ENCODE results near the gene IRF9.

IRF9 gene

DNA sequence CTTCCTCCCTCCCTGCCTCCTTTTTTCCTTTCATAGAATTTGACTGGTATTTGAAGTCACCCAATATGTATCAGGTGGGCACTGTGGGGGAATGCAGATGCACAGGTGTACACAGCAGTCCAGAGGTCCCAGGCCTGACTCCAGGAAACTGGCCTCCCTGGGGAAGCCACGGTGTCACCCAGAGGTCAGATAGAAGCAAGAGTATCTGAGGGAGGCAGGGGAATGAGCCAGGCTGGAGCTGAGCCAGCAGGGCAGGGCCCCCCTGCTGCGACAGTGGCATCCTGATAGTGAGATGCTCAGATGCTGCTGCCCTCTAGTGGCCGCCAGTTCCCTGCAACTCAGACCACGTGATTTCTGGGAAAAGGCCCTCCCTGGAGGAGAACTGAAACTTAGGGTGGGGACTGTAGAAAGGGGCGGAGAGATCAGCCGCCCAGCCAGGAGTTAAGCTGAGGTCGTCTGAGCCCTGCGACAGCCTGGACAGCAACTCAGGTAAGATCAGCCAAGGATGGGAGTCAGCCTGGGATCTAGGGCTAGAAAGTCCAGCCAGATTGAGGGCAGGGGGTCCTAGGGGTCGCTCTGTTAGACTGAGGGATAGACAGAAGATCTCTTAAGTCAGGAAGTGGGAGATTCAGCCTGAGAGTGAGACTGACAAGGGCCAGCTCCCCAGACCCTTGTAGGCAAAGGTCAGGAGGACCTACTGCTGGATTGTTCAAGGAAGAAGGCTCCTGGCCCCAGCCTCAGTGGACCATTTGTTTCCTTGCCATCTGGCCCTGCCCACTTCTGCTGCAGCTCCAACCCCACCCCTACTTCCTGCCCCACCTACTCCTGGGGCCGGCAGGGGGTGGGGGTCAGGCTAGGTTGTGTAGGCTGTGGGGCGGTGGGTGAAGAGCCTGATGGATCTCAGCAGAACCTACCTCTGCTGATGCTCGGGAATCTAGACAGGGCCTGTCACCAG is at the start of gene IRF9:
Gene IRF9 (plus strand): TSS at position 416 of the 955 bp plus-strand sequence. CDS start 880 bp downstream, outside the sequence.
- peak; percentile 92 for DNase-seq

DNA sequence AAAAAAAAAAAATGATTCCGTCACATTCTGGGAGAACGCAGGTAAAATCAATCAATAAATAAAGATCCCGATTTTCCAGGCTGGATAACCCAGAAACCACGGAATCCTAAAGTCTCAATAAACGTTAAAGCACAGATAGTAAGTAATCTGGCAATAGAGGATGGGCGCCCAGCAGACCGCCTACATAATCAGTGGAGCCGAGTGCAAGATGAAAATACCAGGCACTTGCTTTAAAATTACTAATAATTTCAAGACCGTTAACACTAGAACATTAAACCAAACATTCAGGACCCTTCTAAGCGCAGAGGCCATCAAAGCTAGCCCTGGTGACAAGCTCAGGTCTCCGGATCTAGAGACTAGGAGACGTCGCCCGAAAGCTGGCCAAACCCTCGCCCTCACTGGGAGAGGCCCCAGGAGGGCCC is 47.7 kb upstream of the IRF9 start:
- DNase-seq, result no peak

GRCh38 chr14:24113801-24114531 is 47.1 kb upstream of the IRF9 start:
- peak; percentile 80 for DNase-seq

DNA sequence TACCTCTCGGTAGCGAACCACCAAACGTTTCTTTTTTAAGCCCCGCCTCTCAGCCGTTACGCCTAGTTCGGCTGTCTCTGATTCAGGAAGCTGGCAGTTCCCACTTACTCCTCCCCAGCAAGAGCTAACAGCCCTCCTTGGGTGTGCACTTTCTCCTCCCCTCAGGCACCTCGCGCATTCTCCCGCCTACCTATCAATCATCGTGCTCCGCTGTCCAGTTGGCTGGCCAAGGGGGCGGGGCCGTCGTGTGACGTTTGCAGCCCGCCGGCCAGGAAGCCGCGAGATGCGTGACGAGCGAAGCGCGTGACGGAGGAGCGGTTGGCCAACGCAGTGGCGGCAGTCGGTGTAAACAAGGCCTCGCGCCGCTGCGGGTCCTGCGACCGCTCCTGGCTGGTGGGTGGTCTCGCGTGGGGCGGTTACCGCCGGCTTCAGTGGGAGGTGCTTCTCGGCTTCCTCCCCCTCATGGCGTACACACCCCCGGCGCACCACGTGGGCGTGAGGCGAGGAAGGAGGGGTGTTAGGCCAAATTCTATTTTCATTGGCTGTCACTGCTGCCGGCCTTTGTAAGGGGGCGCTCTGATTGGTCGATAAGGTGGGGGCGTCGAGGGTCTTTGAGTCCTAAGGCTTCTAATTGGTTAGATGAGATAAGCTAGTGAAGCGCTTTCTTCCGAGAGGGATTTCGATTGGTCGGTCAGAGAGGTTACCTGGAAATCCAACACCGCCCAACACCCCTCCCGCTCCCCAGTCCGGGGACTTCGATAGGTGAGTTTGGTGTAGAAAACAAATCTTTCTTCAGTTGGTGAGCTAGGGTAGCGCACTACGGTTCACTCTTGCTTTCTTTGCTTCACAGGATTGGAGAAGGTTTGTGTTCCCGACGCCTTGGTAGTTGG is 46.3 kb upstream of the IRF9 start, which contains the start of the genes DCAF11 and NRL:
Gene DCAF11 (plus strand): TSS at position 246 of the 890 bp plus-strand sequence. CDS start 818 bp downstream, outside the sequence.
Gene NRL (minus strand): TSS at position 418 of the 890 bp plus-strand sequence. CDS start 32,101 bp downstream, outside the sequence.
- DNase-seq, result peak; percentile 99

GRCh38 chr14:24115422-24116127 is 45.5 kb upstream of the IRF9 start:
- no peak for DNase-seq

- no peak for DNase-seq
Measured at GRCh38 chr14:24116128-24116814, 44.8 kb upstream of the IRF9 start.

DNA sequence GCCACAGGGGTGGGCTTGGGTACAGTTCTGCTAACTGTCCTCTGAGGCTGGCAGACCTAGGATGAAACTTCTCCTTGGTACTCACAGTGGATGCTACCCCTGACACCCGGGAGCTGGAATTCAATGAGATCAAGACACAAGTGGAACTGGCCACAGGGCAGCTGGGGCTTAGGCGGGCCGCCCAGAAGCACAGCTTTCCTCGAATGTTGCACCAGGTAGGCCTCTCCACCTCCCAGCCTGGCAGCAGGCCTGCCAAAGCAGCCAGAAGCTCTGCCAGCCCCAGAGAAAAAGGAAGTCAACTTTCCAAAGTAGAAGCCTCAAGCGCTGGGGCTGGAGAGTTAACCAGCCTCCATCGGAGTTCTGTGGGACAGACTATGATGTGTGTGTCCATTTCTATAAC is 43.9 kb upstream of the IRF9 start:
- DNase-seq, result no peak

DNA sequence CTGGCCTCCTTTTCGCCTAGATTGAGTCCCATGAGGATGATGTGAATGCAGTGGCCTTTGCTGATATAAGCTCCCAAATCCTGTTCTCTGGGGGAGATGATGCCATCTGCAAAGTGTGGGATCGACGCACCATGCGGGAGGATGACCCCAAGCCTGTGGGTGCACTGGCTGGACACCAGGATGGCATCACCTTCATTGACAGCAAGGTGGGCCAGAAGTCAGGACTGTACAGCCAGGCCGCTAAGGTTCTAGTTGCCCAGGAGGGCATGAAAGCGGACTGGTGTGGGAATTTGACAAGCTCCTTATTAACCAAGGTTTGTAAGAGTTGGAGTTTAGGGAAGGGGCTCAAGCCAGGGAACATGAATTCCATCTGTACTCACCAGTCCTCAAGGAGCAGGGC is 41.4 kb upstream of the IRF9 start:
- no peak for DNase-seq

DNA sequence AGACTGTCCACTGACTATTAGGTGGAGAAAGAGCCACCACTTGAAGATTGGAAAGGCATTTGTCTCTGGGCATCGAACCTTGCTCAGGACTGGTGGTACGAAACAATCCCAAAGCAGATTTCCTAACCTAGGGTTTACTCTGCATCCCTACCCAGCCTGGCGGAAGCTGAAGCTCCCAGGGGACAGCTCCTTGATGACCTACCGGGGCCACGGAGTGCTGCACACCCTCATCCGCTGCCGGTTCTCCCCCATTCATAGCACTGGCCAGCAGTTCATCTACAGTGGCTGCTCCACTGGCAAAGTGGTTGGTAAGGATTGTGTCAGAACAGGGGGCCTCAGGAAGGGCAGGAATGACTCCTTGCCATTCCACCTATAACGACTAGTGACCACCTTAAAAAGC is 39.9 kb upstream of the IRF9 start:
- no peak for DNase-seq

GRCh38 chr14:24122416-24122815 is 38.6 kb upstream of the IRF9 start:
- no peak for DNase-seq

DNA sequence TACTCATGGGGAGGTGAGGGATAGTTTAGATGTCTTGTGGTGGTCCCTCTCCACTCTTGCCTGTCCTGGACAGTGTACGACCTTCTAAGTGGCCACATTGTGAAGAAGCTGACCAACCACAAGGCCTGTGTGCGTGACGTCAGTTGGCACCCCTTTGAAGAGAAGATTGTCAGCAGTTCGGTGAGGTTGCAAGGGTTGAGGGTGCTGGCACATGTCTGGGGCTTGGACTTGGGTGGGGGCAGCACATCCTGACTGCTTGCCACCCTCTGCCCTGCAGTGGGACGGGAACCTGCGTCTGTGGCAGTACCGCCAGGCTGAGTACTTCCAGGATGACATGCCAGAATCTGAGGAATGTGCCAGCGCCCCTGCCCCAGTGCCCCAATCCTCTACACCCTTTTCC is 38.2 kb upstream of the IRF9 start:
- DNase-seq, result no peak

DNA sequence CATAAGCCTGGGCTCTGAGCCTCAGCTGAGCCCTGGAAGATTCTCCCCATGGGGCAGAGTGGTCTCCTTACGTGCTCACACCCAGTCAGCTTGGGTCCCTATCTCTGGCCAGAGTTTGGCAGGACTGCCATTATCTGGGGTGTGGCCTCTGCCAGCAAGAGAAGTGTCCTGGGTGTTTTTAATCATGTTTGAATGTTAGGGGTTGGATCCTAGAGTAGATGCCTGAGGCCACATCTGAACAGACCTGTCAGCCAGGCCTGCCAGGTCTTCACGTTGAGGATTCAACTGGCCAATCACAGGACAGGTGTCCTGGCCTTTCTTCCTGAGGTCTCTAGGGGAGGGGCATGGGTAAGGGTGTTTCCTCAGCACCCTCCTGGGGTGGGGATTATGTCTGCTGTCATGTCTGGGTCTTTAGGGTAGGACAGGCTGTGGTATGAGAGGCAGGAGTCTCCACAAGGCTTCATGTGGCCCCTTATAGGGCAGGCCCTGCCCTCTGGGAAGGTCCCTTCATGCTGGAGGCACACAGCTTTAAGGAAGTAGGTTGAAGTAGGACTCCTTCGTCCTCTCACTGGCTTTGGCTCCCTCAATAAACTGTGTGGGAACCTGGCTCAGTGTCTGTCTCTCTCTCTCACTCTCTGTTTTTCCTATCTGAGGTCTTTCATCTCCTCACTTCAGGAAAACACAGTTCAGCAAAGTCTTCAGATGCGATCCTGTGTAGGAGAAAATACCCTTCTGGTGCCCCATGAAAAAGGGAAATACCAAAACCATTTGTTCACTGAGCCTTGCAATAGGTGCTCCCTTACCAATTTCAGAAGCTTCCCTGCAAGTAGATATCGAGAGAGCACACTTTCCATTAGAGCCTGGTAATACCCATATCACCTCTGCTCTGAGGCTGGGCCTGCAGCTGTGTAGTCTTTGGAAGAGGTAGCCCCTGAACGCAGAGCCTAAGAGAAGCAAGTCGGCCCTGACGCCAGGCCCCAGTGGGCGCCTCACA is 37.3 kb upstream of the IRF9 start:
- DNase-seq, result no peak

DNA sequence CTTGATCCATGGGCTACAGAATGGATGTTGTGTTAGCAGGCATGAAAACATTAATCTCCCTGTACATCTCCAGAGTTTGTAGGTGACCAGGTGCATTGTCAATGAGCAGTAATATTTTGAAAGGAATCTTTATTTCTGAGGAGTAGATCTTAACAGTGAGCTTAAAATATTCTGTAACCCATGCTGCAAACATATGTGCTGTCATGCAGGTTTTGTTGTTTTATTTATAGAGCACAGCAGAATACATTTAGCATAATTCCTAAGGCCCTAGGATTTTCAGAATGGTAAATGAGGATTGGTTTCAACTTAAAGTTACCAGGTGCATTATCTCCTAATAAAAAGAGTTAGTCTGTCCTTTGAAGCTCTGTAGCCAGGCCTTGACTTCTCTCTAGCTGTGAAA is 34.1 kb upstream of the IRF9 start:
- DNase-seq, result no peak

DNA sequence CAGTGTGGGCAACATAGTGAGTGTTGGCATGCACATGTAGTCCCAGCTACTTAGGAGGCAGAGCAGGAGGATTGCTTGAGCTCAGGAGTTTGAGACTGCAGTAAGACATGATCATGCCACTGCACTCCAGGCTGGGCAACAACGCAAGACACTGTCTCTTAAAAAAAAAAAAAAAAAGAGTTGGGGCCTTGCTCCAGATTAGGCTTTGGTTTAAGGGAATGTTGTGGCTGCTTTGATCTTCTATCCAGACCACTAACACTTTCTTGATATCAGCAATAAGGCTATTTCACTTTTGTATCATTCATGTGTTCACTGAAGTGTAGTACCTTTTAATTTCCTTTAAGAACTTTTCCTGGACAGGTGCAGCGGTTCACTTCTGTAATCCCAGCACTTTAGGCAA is 33.4 kb upstream of the IRF9 start:
- DNase-seq, result no peak

DNA sequence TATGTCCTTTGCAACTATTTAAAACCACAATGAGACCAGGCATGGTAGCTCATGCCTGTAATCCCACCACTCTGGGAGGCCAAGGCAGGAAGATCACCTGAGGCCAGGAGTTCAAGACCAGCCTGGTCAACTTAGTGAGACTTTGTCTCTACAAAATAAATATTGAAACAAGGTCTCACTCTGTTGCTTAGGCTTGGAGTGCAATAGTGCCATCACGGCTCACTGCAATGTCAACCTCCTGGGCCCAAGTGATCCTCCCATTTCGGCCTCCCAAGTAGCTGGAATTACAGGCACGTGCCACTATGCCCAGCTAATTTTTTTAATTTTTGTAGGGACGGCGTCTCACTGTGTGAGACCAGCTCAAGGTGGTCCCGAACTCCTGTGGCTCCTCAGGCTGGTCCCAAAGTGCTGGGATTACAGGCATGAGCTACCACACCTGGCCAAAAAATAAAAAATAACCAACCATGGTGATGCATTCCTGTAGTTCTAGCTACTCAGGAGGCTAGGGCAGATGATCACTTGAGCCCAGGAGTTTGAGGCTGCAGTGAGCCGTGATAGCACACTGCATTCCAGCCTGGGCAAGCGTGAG is 31.6 kb upstream of the IRF9 start:
- no peak for DNase-seq

GRCh38 chr14:24130380-24130716 is 30.7 kb upstream of the IRF9 start, which contains the start of gene FITM1:
Gene FITM1, plus strand, starts transcription at chr14:24130659. Its CDS starts 905 bp downstream, at chr14:24131564.
- DNase-seq, result no peak

DNA sequence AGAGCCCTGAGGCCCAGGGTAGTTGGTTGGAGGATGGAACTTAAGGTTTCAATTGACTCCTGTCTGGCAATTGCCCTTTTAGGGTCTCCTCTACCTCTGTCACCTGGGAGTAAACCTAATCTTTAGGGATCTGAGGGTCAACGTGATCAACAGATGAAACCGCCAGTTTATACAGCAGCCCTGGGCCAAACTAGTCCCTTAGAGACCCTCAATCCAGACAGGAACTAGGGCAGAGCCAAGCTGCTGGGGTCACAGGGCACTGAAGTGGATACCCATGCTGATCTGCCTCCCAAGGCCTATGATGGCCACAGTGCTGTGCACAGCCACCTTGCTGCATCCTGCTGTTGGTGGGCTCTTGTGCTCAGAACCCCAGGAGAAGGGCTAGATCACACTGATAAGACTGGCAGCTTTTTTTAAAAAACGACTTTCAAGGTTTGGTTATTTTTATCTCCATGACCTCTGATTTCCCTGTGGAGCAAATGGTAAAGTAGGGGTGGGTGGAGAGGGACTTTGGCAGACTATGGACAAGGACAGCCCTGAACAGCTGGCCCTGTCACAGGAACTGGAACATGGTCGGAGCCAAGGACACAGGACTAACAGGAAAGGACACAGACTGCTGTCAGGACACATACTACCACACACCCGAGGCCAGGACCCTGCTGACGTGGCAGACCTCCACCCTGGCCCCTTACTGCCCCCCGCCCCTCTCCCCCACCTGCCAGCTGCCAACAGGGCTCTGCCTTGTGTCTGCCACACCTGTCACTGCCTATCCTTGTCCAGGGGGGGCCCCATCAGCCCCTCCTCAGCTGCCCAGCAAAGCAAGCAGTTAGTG is 30.1 kb upstream of the IRF9 start:
- no peak for DNase-seq

- DNase-seq, result no peak
Measured at GRCh38 chr14:24131549-24131966, 29.5 kb upstream of the IRF9 start.
